Natural killer cell treated with Interleukin-12 subunit alpha and Interleukin-12 subunit beta and Interleukin-15 and Interleukin-18, amount 100 ng/mL, for 72 hours (primary cell): Measurements from ENCODE around the gene B3GALT4. TPM values are rescaled to one million over a fixed set of nuclear protein-coding genes. Genes with fewer than 3 reads are reported as not detected.
A peak's percentile ranks its signal among the peaks of the same experiment; 100 is the strongest.

Source experiments
- ATAC-seq, 2 donors: fragments of 150-1000 bp; cut with Tn5 transposase in 1 of 2; sonication (Bioruptor Pico), chemical (Tn5 transposase) in 1 of 2; 2 replicates each; pipeline ENCODE4 v1.10.0; 2021
- DNase-seq: peaks from one replicate; pipeline ENCODE4 v3.0.0; 2022; ENCODE audit warnings: low spot score
- H3K27ac Mint-ChIP-seq, 2 donors: 1 replicate in 1 of 2; 2 replicates in 1 of 2; pipeline ENCODE4 v1.8.0; 2022; ENCODE audit warnings: mixed read lengths in 2 of 2, mild to moderate bottlenecking in 1 of 2, moderate library complexity in 1 of 2
- H3K27me3 Mint-ChIP-seq, 2 donors: 1 replicate in 1 of 2; 2 replicates in 1 of 2; pipeline ENCODE4 v1.8.0; 2022; ENCODE audit warnings: mixed read lengths in 2 of 2
- H3K36me3 Mint-ChIP-seq: one replicate; pipeline ENCODE4 v1.8.0; 2022; ENCODE audit warnings: mixed read lengths
- H3K4me1 Mint-ChIP-seq, 2 donors: 1 replicate in 1 of 2; 2 replicates in 1 of 2; pipeline ENCODE4 v1.8.0; 2022; ENCODE audit warnings: low read depth in 2 of 2, mixed read lengths in 2 of 2, mild to moderate bottlenecking in 1 of 2
- H3K4me3 Mint-ChIP-seq: one replicate; pipeline ENCODE4 v1.8.0; 2022; ENCODE audit warnings: mixed read lengths
- H3K9me3 Mint-ChIP-seq: 2 replicates; pipeline ENCODE4 v1.8.0; 2022; ENCODE audit warnings: mixed read lengths
- total RNA-seq, 2 donors: library from RNA; stranded (reverse); gene quantifications; one replicate each; pipeline ENCODE4 v1.2.3, GENCODE V29; 2022

The B3GALT4 gene
- total RNA-seq, 2 donors from 2014 or later, result 10.1 to 11.2 TPM

DNA sequence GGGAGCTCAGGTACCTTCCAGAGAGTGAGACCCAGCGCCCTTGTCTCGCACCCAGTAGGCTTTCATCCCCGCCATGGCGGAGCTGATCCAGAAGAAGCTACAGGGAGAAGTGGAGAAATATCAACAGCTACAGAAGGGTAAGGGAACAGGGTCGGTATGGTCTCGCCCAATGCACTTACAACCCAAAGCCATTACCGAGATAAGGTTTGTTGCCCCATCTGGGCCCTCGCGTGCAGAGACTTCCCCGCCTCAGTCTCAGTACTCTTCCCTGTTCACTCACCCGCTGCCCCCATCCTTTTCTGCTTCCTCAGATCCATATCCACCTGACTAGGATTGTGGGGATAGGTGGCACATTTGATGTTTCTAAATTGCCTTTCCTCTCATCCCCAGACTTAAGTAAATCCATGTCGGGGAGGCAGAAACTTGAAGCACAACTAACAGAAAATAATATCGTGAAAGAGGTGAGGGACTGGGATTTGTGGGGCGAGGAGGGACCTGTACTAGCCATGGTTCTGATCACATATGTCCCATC is 12.9 kb downstream of the B3GALT4 start:
- peak overlapping the region; percentile 93 for H3K4me3 Mint-ChIP-seq
- no peaks in the 10 kb centered on the region for H3K27me3 Mint-ChIP-seq
- ATAC-seq (peak in 1 of 2 donors; percentile 22), DNase-seq (no peak)
- no peaks in the 10 kb centered on the region for H3K9me3 Mint-ChIP-seq
- H3K27ac Mint-ChIP-seq, result peak overlapping the region; percentile 77 to 92
- peaks cover 24% of the 10 kb centered on the region for H3K36me3 Mint-ChIP-seq
- peaks cover 40 to 41% of the 10 kb centered on the region in 2 donors for H3K4me1 Mint-ChIP-seq

DNA sequence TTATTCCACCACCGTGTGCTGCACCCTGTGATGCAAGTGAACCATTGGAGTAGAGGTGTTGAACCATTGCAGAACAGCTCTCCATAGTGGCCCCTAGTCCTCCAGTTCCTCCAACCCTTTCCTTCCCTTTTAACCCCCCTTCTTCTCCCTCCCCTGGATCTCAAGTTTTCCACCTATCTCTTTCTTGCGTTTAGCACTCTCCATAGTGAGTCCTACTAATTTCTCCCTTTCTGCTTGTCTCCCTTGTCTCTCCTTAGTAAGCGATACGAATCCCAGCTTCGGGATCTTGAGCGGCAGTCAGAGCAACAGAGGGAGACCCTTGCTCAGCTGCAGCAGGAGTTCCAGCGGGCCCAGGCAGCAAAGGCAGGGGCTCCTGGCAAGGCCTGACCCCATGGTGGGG is 13.5 kb downstream of the B3GALT4 start:
- H3K9me3 Mint-ChIP-seq, result no peaks in the 10 kb centered on the region
- H3K27me3 Mint-ChIP-seq, result no peaks in the 10 kb centered on the region
- peak overlapping the region; percentile 77 to 92 for H3K27ac Mint-ChIP-seq
- DNase-seq, result no peak
- H3K4me3 Mint-ChIP-seq, result peak overlapping the region; percentile 93
- H3K4me1 Mint-ChIP-seq, result peaks cover 40 to 41% of the 10 kb centered on the region in 2 donors
- H3K36me3 Mint-ChIP-seq, result peaks cover 24% of the 10 kb centered on the region
- no peak for ATAC-seq

DNA sequence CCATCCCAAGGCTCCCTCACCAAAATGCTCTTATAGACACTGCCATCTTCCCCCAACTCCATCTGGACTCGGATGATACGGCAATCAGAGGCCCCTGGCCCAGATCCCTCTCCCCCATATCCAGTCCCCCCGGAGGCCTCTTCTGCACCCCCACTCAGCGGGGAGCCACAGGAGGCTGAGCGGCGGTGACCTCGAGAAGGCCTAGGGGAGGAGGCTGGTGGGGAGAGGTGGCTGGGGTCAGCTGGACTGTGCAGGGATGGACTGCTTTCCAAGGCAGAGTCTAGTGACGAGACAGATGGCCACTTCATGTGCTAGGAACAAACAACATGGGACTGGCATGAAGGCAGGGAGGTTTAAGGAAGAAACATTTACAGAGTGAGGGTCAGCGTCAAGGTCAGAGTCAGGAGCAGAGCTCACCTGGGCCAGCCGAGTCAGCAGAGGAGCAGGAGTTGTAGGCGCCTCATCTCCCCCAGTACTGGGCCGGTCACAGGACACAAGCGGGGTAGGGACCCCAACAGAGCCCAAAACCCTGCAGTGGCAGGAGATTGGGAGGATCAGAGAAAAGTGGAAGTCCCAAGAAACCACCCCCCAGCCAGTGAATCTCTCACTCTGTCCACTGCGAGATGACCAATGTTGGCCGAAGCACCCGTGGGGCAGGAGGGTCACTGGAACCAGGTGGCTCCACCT is 16.2 kb downstream of the B3GALT4 start:
- ATAC-seq (no peak), DNase-seq (no peak)
- peaks cover 26 to 37% of the 10 kb centered on the region in 2 donors for H3K4me1 Mint-ChIP-seq
- H3K36me3 Mint-ChIP-seq, result peaks cover 14% of the 10 kb centered on the region
- no peak overlapping the region for H3K4me3 Mint-ChIP-seq
- H3K27ac Mint-ChIP-seq, result peak overlapping the region in 1 of 2 donors; percentile 28
- H3K27me3 Mint-ChIP-seq, result no peaks in the 10 kb centered on the region
- H3K9me3 Mint-ChIP-seq, result no peaks in the 10 kb centered on the region

DNA sequence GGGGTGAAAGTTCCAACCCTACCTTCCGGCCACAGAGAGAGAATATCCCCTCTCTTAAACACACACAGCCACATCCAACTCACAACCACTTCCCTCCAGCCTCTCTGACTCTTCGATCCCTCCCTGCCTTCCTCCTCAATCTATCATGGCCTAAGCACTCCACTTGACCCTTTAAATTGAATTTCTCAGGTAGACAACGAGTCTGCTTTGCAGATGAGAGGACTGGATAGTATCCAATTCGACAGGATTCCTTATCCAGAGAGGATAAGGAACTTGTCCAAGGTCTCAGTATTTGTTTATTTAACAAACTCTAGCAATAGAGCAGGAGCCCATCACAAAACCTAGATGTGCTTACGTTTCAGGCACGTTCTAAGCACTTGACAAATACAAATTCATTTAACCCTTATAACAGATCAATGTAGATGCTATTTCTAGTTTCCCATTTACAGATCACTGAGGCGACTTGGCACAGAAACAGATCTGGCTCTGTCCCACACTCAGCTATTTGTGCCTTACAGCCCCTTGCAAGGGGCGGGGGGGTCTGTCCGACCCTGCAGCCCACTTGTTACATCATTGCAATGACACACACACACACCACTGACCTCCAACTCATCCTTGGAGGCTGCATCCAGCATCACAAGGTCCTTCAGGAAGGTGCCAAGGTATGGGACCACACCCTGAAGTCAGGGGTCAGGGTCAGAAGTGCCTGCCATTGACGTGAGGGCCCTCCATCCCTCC is 17.3 kb downstream of the B3GALT4 start:
- H3K27me3 Mint-ChIP-seq, result no peaks in the 10 kb centered on the region
- H3K4me1 Mint-ChIP-seq, result peaks cover 30 to 35% of the 10 kb centered on the region in 2 donors
- DNase-seq (no peak), ATAC-seq (no peak)
- peaks cover 8% of the 10 kb centered on the region for H3K36me3 Mint-ChIP-seq
- H3K4me3 Mint-ChIP-seq, result no peak overlapping the region
- H3K9me3 Mint-ChIP-seq, result no peaks in the 10 kb centered on the region
- H3K27ac Mint-ChIP-seq, result peak overlapping the region in 1 of 2 donors; percentile 61

- peaks cover 13% of the 10 kb centered on the region for H3K36me3 Mint-ChIP-seq
- H3K4me1 Mint-ChIP-seq, result peaks cover 27 to 35% of the 10 kb centered on the region in 2 donors
- DNase-seq (no peak), ATAC-seq (no peak)
- H3K27ac Mint-ChIP-seq, result peak overlapping the region; percentile 43 to 96
- no peaks in the 10 kb centered on the region for H3K9me3 Mint-ChIP-seq
- no peak overlapping the region for H3K4me3 Mint-ChIP-seq
- no peaks in the 10 kb centered on the region for H3K27me3 Mint-ChIP-seq
These were observed 18.9 kb downstream of the B3GALT4 start for GRCh38 chr6:33295621-33296369.

DNA sequence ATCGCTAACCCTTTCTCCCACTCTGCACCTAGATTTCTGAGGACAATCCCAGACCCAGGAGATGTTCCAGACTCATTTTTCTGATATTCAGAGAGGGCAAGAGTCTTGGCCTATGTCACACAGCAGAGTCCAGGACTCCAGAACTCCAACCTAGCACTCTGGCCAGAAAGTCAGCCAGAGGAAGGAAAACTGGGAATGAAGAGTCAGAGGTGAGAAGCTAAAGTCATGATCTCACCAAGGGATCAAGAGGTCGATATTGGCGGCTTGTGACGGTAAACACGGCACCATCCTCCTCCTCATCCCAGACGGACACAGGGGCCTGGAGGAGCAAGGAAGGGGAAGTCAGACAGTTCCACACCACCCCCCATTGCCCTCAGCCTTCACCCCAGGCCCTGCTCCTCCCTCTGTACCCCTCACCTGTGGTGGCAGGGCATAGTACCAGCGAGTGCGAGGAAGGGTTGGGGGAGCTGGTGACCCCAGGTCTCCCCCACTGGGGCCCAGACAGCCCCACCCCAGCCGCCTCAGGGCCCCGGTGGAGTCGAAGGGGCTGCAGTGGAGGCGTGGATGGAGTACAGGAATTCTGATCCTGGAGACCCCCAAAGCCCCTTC is 20.0 kb downstream of the B3GALT4 start:
- H3K4me3 Mint-ChIP-seq, result peak overlapping the region; percentile 100
- DNase-seq, result no peak
- H3K4me1 Mint-ChIP-seq, result peaks cover 21 to 36% of the 10 kb centered on the region in 2 donors
- ATAC-seq, result no peak
- no peaks in the 10 kb centered on the region for H3K27me3 Mint-ChIP-seq
- peak overlapping the region; percentile 96 to 99 for H3K27ac Mint-ChIP-seq
- H3K36me3 Mint-ChIP-seq, result peaks cover 10% of the 10 kb centered on the region
- H3K9me3 Mint-ChIP-seq, result no peaks in the 10 kb centered on the region

GRCh38 chr6:33297406-33297955 is 20.6 kb downstream of the B3GALT4 start:
- DNase-seq (no peak), ATAC-seq (no peak)
- Mint-ChIP-seq H3K27ac (peak overlapping the region; percentile 96 to 99), H3K4me3 (peak overlapping the region; percentile 100), H3K36me3 (peaks cover 10% of the 10 kb centered on the region), H3K9me3 (no peaks in the 10 kb centered on the region), H3K27me3 (no peaks in the 10 kb centered on the region), H3K4me1 (peaks cover 21 to 36% of the 10 kb centered on the region in 2 donors)

- peak overlapping the region; percentile 96 to 99 for H3K27ac Mint-ChIP-seq
- peaks cover 10% of the 10 kb centered on the region for H3K36me3 Mint-ChIP-seq
- H3K4me1 Mint-ChIP-seq, result peaks cover 21 to 36% of the 10 kb centered on the region in 2 donors
- ATAC-seq, result peak; percentile 5 to 21
- H3K4me3 Mint-ChIP-seq, result peak overlapping the region; percentile 100
- H3K9me3 Mint-ChIP-seq, result no peaks in the 10 kb centered on the region
- DNase-seq, result no peak
- H3K27me3 Mint-ChIP-seq, result no peaks in the 10 kb centered on the region
These were observed 21.2 kb downstream of the B3GALT4 start for GRCh38 chr6:33297956-33298772.

DNA sequence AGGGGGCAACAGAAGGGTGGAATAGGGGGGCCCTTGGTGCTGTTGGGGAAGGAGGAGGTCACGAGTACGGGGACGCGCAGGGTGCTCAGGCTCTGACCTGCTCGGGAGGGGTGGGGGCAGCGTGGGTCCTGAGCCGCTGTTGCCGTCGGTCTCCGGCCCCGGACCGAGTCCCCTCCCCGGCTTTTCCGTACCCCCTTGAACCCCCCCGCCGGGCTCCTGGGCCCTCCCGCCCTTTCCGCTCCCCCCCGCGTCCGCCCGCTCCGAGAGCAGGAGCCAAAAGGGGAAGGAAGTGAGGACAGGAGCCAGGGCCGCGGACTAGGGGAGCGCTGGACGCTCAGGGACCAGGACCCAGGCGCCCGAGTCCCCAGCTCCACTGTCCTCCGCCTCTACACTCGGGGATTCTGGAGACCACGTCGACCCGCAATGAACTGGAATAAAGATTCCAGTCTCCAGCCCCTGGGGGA is 21.9 kb downstream of the B3GALT4 start, which contains the start of gene RGL2:
Gene RGL2 (minus strand): TSS at position 170 of the 464 bp plus-strand sequence. CDS start 332 bp downstream, outside the sequence.
- H3K27me3 Mint-ChIP-seq, result no peaks in the 10 kb centered on the region
- H3K4me3 Mint-ChIP-seq, result peak within 1 kb of the TSS; percentile 100
- peaks cover 14% of the 10 kb centered on the region for H3K36me3 Mint-ChIP-seq
- DNase-seq (peak; percentile 82), ATAC-seq (peak; percentile 60 to 63)
- peaks cover 25 to 39% of the 10 kb centered on the region in 2 donors for H3K4me1 Mint-ChIP-seq
- H3K9me3 Mint-ChIP-seq, result no peaks in the 10 kb centered on the region
- peak within 1 kb of the TSS; percentile 96 to 99 for H3K27ac Mint-ChIP-seq

- Mint-ChIP-seq H3K9me3 (no peaks in the 10 kb centered on the region), H3K4me1 (peaks cover 27 to 39% of the 10 kb centered on the region in 2 donors), H3K36me3 (peaks cover 15% of the 10 kb centered on the region)
These were observed 22.5 kb downstream of the B3GALT4 start for GRCh38 chr6:33299237-33299944.

GRCh38 chr6:33301877-33302276 is 25.0 kb downstream of the B3GALT4 start:
- no peak overlapping the region for H3K4me3 Mint-ChIP-seq
- no peak for ATAC-seq

More at GRCh38 chr6:33299237-33299944, 22.5 kb downstream of the B3GALT4 start:
- peak; percentile 96 for DNase-seq
- H3K4me3 Mint-ChIP-seq, result peak overlapping the region; percentile 100
- H3K27me3 Mint-ChIP-seq, result no peaks in the 10 kb centered on the region
- peak overlapping the region; percentile 96 to 99 for H3K27ac Mint-ChIP-seq
- peak; percentile 91 to 92 for ATAC-seq

More at GRCh38 chr6:33301877-33302276, 25.0 kb downstream of the B3GALT4 start:
- H3K36me3 Mint-ChIP-seq, result peaks cover 15% of the 10 kb centered on the region
- H3K27ac Mint-ChIP-seq, result peak overlapping the region in 1 of 2 donors; percentile 99
- no peak for DNase-seq
- H3K9me3 Mint-ChIP-seq, result no peaks in the 10 kb centered on the region
- H3K4me1 Mint-ChIP-seq, result peaks cover 36 to 49% of the 10 kb centered on the region in 2 donors
- no peaks in the 10 kb centered on the region for H3K27me3 Mint-ChIP-seq
